ENCODE measurements around the gene ZNF716.
"Not testable (repeated sequence)": the region's sequence is repeated elsewhere in the genome, so short reads cannot be mapped to it uniquely, and the experiment has no call there.

The ZNF716 gene

GRCh38 chr7:57449904-57450303 lies at the start of gene ZNF716:
TSS of gene ZNF716 (plus strand) at chr7:57450177. CDS start at chr7:57450289, 112 bp downstream.
- no peak for DNase-seq

DNA sequence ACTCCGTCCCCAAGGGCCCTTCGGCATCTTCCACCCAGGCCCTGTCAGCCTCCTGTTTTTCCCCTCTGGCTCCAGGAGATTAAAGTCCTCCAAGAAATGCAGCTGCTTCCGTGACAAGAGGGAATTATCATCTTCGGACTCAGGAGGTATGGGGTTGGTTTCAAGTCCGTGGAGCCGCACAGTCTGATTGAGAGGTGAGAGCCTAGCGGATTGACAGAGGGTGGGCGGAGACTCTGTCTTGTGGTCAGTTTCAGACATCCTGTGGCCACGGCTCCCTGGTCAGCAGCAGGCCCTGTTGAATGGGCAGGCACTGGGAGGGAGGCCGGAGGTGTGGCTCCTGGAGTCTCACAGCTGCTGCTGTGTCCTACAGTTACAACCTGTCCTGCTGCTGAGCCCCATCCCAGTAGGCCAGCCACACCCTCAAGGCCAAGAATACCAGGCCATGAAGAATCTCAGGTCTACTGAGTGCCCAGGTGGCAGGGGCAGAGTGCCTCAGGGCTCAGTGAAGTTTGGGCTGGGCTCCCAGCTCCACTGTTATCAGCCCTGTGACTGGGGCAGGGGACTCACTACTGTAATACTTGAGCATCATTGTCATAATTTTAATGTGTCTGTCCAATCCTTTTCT lies 49.3 kb upstream of the ZNF716 start:
- no peak for DNase-seq

DNA sequence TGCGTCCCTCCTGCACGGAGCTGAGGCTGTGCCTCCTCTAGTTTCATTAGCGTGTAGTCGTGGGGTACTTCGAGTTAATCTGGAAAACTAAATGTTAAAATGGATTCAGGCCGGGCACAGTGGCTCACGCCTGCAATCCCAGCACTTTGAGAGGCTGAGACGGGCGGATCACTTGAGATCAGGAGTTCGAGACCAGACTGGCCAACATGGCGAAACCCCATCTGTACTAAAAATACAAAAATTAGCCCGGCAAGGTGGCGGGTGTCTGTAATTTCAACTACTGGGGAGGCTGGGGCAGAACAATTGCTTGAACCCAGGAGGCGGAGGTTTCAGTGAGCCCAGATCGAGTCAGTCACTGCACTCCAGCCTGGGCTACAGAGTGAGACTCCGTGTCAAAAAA lies 46.9 kb upstream of the ZNF716 start:
- not testable (repeated sequence) for DNase-seq

GRCh38 chr7:57403601-57404342 lies 46.2 kb upstream of the ZNF716 start:
- DNase-seq = no peak

- DNase-seq = no peak
Observed at GRCh38 chr7:57404343-57404966, 45.5 kb upstream of the ZNF716 start.

- no peak for DNase-seq
Observed at GRCh38 chr7:57404967-57405421, 45.0 kb upstream of the ZNF716 start.

- DNase-seq = no peak
Observed at GRCh38 chr7:57407125-57407524, 42.9 kb upstream of the ZNF716 start.

- DNase-seq = no peak
Observed at GRCh38 chr7:57412168-57412567, 37.8 kb upstream of the ZNF716 start.

DNA sequence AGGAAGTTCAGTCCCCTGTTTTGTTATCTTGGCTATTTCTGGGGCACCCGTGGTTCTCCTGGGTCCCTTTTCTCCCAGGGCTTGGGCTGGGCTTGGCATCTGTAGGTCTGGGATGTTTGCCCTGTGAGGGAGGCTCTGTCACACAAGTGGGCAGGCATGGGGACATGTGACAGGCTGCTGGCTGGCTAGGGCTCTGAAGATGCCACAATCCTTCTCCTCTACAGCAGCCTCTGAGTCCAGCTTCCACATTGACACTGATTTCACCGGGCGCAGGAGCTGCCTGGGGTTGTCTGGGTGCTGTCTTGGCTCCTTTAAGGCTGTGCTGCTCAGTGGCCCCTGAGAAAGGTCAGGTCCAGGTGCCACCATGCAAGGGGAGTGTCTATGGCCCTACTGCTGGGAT lies 37.4 kb upstream of the ZNF716 start:
- DNase-seq = no peak

DNA sequence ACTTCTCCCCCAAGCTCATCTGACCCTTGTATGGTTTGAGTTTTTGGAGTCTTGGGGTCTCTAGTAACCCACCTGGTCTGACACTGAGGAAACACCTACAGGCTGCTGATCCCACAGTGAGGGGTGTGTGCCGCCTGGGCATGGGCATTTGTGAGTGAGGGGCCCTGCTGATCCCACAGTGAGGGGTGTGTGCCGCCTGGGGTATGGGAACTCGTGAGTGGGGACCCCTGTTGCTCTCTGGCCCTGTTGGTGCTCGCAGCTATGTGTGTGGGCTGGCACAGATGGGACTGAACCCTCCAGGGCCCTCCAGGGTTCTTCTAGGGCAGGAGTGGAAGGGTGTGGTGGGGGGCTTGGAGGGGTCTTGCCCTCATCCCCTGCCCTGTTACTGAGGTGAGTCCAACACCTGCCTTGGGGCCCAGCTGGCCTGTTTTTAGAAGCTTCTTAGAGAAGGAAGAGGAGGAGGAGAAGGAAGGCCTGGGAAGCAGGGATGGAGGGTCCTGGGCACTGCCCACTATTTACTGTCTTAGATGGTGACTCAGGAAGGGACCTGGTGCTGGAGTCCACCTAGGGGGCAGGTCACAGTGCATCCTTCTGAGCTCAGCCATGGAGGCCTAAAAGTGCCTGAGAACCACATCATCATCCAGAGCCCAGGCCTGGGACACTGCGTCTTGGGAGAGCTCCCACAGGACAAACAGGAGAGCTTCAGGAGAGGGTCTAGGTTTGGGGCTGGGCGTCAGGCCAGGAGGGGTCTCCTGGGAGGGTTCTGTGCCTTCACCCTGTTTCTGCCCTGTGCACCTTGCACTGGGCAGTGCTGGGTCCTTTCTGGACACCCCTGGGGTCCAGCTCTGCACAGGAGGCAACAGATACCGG lies 36.2 kb upstream of the ZNF716 start:
- DNase-seq = no peak

GRCh38 chr7:57414415-57414814 lies 35.6 kb upstream of the ZNF716 start:
- no peak for DNase-seq

DNA sequence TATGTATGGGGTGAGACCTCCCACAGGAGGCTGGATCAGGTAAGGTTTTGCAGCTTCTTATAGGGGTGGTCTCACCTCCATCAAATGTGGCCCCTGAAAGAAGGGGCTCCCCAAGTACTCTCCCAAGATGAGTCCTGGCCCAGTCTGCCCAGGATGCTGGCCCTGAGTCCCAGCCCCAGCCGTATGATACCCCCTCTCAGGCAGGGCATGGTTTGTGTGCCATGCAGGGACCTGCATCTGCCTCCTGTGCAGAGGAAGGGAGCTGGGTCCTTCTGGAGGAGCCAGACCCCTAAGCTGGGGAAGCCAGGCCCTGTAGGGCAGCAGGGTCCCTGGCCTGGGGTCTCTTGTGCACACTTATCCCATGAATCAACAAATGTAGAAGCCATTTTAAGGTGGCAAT lies 35.1 kb upstream of the ZNF716 start:
- no peak for DNase-seq

- no peak for DNase-seq
Observed at GRCh38 chr7:57415326-57415725, 34.7 kb upstream of the ZNF716 start.

DNA sequence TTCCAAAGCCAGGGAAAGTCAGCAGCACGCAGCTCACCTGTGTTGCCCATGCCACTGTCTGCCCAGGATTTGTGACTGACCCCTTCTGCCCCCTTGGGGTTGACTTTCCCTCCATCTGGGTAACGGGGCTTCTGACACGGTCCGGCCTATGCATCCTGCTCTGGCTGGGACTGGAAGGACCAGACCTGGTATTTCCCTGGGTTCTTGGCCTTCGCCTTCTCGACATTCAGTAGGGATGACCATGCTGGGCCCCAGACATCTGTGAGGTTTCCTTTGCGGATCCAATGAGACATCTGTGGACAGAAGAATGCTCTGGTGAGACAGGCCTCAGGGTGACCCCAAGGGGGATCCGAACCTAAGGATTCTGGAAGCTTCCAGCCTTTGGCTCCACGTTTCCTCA lies 34.2 kb upstream of the ZNF716 start:
- DNase-seq = no peak

GRCh38 chr7:57416601-57417358 lies 33.2 kb upstream of the ZNF716 start:
- DNase-seq = no peak

- DNase-seq = no peak
Observed at GRCh38 chr7:57417736-57418135, 32.2 kb upstream of the ZNF716 start.

GRCh38 chr7:57423768-57424167 lies 26.2 kb upstream of the ZNF716 start:
- no peak for DNase-seq

DNA sequence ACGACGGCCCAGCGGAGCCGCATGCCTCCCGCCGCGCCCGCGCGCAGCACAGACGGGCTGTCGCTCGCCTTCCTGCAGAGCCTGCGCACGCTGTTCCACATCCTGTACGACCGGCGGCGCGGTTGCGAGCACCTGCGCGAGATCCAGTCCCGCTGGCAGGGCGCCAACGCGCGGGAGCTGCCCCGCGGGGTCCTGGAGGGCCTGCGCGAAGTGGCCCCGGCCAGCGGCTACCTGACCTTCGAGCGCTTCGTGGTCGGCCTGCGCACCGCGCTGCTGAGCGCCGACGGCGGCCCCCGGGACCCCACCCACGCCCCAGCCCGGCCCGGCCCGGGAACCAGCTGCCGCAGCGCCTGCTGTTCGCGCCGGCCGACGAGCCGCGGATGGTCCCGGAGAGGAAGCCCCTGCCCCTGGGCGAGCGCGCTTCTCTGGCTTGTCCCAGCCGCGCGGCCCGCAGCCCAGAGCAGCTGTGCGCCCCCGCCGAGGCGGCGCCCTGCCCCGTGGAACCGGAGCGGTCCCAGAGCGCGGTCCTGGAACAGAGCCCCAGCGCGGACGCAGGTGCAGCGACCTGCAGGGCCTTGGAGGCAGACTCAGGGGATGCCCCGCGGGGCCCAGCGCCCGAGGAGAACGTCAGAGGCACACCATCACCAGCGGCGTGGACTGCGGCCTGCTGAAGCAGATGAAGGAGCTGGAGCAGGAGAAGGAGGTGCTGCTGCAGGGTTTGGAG lies 25.3 kb upstream of the ZNF716 start:
- no peak for DNase-seq

- no peak for DNase-seq
Observed at GRCh38 chr7:57425239-57425944, 24.6 kb upstream of the ZNF716 start.

DNA sequence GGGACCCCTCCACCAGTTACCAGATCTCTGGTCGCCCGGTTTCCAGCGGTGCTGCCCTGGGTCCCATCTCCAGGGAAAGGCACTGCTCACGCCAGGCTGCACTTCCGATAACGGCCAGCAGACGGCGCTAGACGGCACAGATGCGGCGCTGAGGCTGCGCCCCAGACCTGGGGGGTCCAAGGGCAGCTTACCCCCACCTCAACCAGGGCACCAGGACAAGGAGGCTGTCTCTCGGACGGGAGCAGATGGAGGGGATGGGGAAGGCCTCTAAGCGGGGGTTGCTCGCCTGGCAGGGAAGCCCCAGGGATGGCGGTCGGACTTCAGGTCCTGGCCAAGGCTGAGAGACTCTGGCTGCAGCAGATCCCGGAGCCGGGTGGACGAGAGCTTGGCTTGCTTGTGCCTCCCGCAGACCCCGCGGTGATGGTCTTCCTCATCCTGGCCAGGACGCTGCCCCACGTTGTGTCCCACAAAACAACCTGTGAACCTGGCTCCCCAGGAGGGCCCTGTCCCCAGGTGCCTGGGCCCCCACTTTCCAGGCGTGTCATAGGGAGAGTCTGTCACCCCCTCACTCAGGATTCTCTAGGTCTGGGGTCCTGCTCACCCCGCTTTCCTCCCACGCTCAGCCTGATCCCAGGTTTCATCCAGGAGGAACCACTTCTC lies 23.9 kb upstream of the ZNF716 start:
- no peak for DNase-seq

DNA sequence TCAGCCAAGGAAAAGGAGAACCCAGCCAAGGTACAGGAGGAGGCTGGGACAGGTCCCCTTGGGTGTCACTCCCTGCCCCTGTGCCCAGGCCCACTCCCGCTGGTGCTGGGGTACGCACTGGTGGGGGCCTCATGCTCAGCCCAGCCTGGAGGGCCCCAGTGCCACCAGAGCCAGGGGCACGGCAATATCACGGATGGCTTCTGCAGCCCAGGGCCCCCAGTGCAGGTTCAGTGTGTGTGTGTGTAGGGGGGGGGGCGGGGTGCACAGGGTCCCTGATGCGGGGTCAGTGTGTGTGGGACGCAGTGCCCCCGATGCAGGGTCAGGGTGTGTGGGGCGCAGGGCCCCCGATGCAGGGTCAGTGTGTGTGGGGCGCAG lies 23.4 kb upstream of the ZNF716 start:
- DNase-seq = no peak

Data from NCI-H510A (cell line).